H9 (cell line): ENCODE measurements around the gene DENND1A. TPM values are rescaled to one million over a fixed set of nuclear protein-coding genes. Genes with fewer than 3 reads are reported as not detected.

Experiments used
- DNase-seq: peaks from one replicate; pipeline ENCODE4 v3.0.0-alpha.2; 2017
- H2AFZ ChIP-seq: one replicate; pipeline ENCODE4 v1.6.1; 2013; ENCODE audit warnings: mild to moderate bottlenecking, low read length, control low read depth, moderate library complexity
- H2AK5ac ChIP-seq: 2 replicates; pipeline ENCODE4 v1.6.1; 2013; ENCODE audit warnings: low read length, control low read depth, mixed read lengths; ENCODE audit not compliant: insufficient read length
- H2BK120ac ChIP-seq: one replicate; pipeline ENCODE4 v1.6.1; 2013; ENCODE audit warnings: low read depth, mild to moderate bottlenecking, low read length, control low read depth, inconsistent platforms; ENCODE audit not compliant: poor library complexity, severe bottlenecking
- H2BK12ac ChIP-seq: 2 replicates; pipeline ENCODE4 v1.6.1; 2013; ENCODE audit warnings: low read length, control low read depth, mixed read lengths, low read depth; ENCODE audit not compliant: insufficient read length
- H2BK15ac ChIP-seq: 2 replicates; pipeline ENCODE4 v1.6.1; 2013; ENCODE audit warnings: low read depth, low read length, control low read depth
- H2BK20ac ChIP-seq: one replicate; pipeline ENCODE4 v1.6.1; 2013; ENCODE audit warnings: low read depth, mild to moderate bottlenecking, low read length, control low read depth, inconsistent platforms; ENCODE audit not compliant: poor library complexity, severe bottlenecking
- H2BK5ac ChIP-seq: 2 replicates; pipeline ENCODE4 v1.6.1; 2013; ENCODE audit warnings: low read length, control low read depth, mixed read lengths; ENCODE audit not compliant: insufficient read length
- H3K14ac ChIP-seq: 2 replicates; pipeline ENCODE4 v1.6.1; 2013; ENCODE audit warnings: low read length, control low read depth; ENCODE audit not compliant: insufficient read depth
- H3K18ac ChIP-seq: 2 replicates; pipeline ENCODE4 v1.6.1; 2013; ENCODE audit warnings: low read depth, mild to moderate bottlenecking, mixed read lengths, low read length, control low read depth; ENCODE audit not compliant: insufficient read length
- H3K23ac ChIP-seq: 2 replicates; pipeline ENCODE4 v1.6.1; 2013; ENCODE audit warnings: low read length, control low read depth, mixed read lengths, low read depth; ENCODE audit not compliant: insufficient read length
- H3K23me2 ChIP-seq: 2 replicates; pipeline ENCODE4 v1.6.1; 2013; ENCODE audit warnings: low read depth, mild to moderate bottlenecking, mixed read lengths, low read length, control low read depth; ENCODE audit not compliant: insufficient read length, poor library complexity, severe bottlenecking
- H3K27ac ChIP-seq: 2 replicates; pipeline ENCODE4 v1.5.1; 2013; ENCODE audit warnings: low read length, control low read depth, mixed read lengths, low read depth; ENCODE audit not compliant: insufficient read length
- H3K27me3 ChIP-seq: 2 replicates; pipeline ENCODE4 v1.6.1; 2013; ENCODE audit warnings: low read length, control low read depth, inconsistent platforms; ENCODE audit not compliant: insufficient read depth
- H3K4ac ChIP-seq: 2 replicates; pipeline ENCODE4 v1.6.1; 2013; ENCODE audit warnings: low read depth, mild to moderate bottlenecking, control low read depth, inconsistent platforms, low read length, moderate library complexity
- H3K4me1 ChIP-seq: 2 replicates; pipeline ENCODE4 v1.6.1; 2013; ENCODE audit warnings: low read length, control low read depth, inconsistent platforms; ENCODE audit not compliant: insufficient read depth
- H3K4me2 ChIP-seq: 2 replicates; pipeline ENCODE4 v1.6.1; 2013; ENCODE audit warnings: low read length, control low read depth, mixed read lengths; ENCODE audit not compliant: insufficient read length, insufficient read depth
- H3K56ac ChIP-seq: 2 replicates; pipeline ENCODE4 v1.6.1; 2013; ENCODE audit warnings: low read depth, mild to moderate bottlenecking, mixed read lengths, low read length, control low read depth; ENCODE audit not compliant: insufficient read length
- H3K79me1 ChIP-seq: 2 replicates; pipeline ENCODE4 v1.6.1; 2013; ENCODE audit warnings: low read depth, mild to moderate bottlenecking, moderate library complexity, low read length, control low read depth, inconsistent platforms; ENCODE audit not compliant: insufficient read depth, poor library complexity, severe bottlenecking
- H3K79me2 ChIP-seq: 2 replicates; pipeline ENCODE4 v1.6.1; 2013; ENCODE audit warnings: low read length, control low read depth, inconsistent platforms; ENCODE audit not compliant: insufficient read depth
- H3K9ac ChIP-seq: 2 replicates; pipeline ENCODE4 v1.6.1; 2013; ENCODE audit warnings: low read length, control low read depth, mixed read lengths; ENCODE audit not compliant: insufficient read length; ENCODE audit errors: extremely low read depth
- H3K9me3 ChIP-seq: one replicate; pipeline ENCODE4 v1.6.1; 2013; ENCODE audit warnings: low read depth, low read length, inconsistent platforms; ENCODE audit not compliant: control insufficient read depth
- H3T11ph ChIP-seq: one replicate; pipeline ENCODE4 v1.6.1; 2013; ENCODE audit warnings: mild to moderate bottlenecking, low read length, control low read depth, inconsistent platforms
- H4K20me1 ChIP-seq: one replicate; pipeline ENCODE4 v1.6.1; 2013; ENCODE audit not compliant: control insufficient read depth, insufficient read length, insufficient read depth
- H4K5ac ChIP-seq: 2 replicates; pipeline ENCODE4 v1.6.1; 2013; ENCODE audit warnings: low read depth, mild to moderate bottlenecking, mixed read lengths, low read length, control low read depth; ENCODE audit not compliant: insufficient read length
- H4K8ac ChIP-seq: replicated peaks from 2 replicates; pipeline ENCODE4 v1.6.1; 2013; ENCODE audit warnings: low read length, control low read depth, mixed read lengths, low read depth; ENCODE audit not compliant: insufficient read length
- H4K91ac ChIP-seq: 2 replicates; pipeline ENCODE4 v1.6.1; 2013; ENCODE audit warnings: low read depth, mild to moderate bottlenecking, moderate library complexity, mixed read lengths, low read length, control low read depth; ENCODE audit not compliant: insufficient read length
- H3K27ac Mint-ChIP-seq, 3 experiments: 2 replicates in 2 of 3; 3 replicates in 1 of 3; pipeline ENCODE4 v1.8.0; 2020 to 2021; ENCODE audit warnings: mixed read lengths in 3 of 3, mild to moderate bottlenecking in 1 of 3, moderate library complexity in 1 of 3
- H3K27me3 Mint-ChIP-seq: 2 replicates; pipeline ENCODE4 v1.8.0; 2021; ENCODE audit warnings: low read depth, mild to moderate bottlenecking, moderate library complexity, mixed read lengths
- H3K36me3 Mint-ChIP-seq, 3 experiments: 2 replicates in 2 of 3; 3 replicates in 1 of 3; pipeline ENCODE4 v1.8.0; 2020 to 2021; ENCODE audit warnings: low read depth in 3 of 3, mixed read lengths in 3 of 3; ENCODE audit not compliant: insufficient read depth in 1 of 3
- H3K4me1 Mint-ChIP-seq, 2 experiments: 2 replicates each; pipeline ENCODE4 v1.8.0; 2020; ENCODE audit warnings: mixed read lengths in 2 of 2
- H3K4me3 Mint-ChIP-seq, 2 experiments: 2 replicates in 1 of 2; 3 replicates in 1 of 2; pipeline ENCODE4 v1.8.0; 2020 to 2021; ENCODE audit warnings: mild to moderate bottlenecking in 2 of 2, mixed read lengths in 2 of 2, moderate library complexity in 1 of 2
- H3K9me3 Mint-ChIP-seq, 2 experiments: 2 replicates in 1 of 2; 3 replicates in 1 of 2; pipeline ENCODE4 v1.8.0; 2020; ENCODE audit warnings: mild to moderate bottlenecking in 2 of 2, mixed read lengths in 2 of 2, moderate library complexity in 1 of 2
- WGBS: extraction: QIAGEN DNeasy Blood & Tissue Kit; methylation state at CpG from one replicate; pipeline ENCODE4 v1.1.7; 2013; ENCODE audit warnings: missing lambda C conversion rate, low lambda C conversion rate, mixed read lengths; ENCODE audit not compliant: insufficient read length; ENCODE audit errors: extremely low coverage; 5-methylcytosine and 5-hydroxymethylcytosine counted together
- total RNA-seq: library from RNA; stranded (reverse); gene quantifications from 2 replicates; pipeline ENCODE4 v1.2.1, GENCODE V29; 2021
- TF ChIP-seq, protein P1 (sequence below): fragments of 200-600 bp; sonication (generic); conservative IDR thresholded peaks from 3 replicates; pipeline ENCODE4 v1.8.0; 2021; ENCODE audit warnings: antibody characterized with exemption, mild to moderate bottlenecking

Gene DENND1A
- total RNA-seq, 1 experiment from 2014 or later: 20.4 TPM

GRCh38 chr9:123348317-123348992, 581.5 kb downstream of the DENND1A start:
- no peaks in the 10 kb centered on the region for H3K4me1 ChIP-seq
- no peaks in the 10 kb centered on the region for H4K20me1 ChIP-seq
- no peak overlapping the region for H2BK120ac ChIP-seq
- no peaks in the 10 kb centered on the region for H3K27me3 ChIP-seq
- H3K23me2 ChIP-seq: no peaks in the 10 kb centered on the region
- Mint-ChIP-seq H3K4me3 (no peak overlapping the region), H3K27me3 (peaks cover 24% of the 10 kb centered on the region), H3K27ac (no peak overlapping the region), H3K9me3 (no peaks in the 10 kb centered on the region), H3K36me3 (no peaks in the 10 kb centered on the region), H3K4me1 (peaks cover 5 to 9% of the 10 kb centered on the region in 2 experiments)
- no peak overlapping the region for H3K14ac ChIP-seq
- no peak overlapping the region for H4K91ac ChIP-seq
- no peaks in the 10 kb centered on the region for H3K79me2 ChIP-seq
- no peak overlapping the region for H3K4me2 ChIP-seq
- WGBS: no CpG with 5 or more reads among the region's 9 CpGs
- no peak overlapping the region for H2BK15ac ChIP-seq
- no peak overlapping the region for H3K4ac ChIP-seq
- DNase-seq: no peak
- H2BK12ac ChIP-seq: no peak overlapping the region
- TF ChIP-seq, protein P1, sequence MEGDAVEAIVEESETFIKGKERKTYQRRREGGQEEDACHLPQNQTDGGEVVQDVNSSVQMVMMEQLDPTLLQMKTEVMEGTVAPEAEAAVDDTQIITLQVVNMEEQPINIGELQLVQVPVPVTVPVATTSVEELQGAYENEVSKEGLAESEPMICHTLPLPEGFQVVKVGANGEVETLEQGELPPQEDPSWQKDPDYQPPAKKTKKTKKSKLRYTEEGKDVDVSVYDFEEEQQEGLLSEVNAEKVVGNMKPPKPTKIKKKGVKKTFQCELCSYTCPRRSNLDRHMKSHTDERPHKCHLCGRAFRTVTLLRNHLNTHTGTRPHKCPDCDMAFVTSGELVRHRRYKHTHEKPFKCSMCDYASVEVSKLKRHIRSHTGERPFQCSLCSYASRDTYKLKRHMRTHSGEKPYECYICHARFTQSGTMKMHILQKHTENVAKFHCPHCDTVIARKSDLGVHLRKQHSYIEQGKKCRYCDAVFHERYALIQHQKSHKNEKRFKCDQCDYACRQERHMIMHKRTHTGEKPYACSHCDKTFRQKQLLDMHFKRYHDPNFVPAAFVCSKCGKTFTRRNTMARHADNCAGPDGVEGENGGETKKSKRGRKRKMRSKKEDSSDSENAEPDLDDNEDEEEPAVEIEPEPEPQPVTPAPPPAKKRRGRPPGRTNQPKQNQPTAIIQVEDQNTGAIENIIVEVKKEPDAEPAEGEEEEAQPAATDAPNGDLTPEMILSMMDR: no peak
- no peak overlapping the region for H4K8ac ChIP-seq
- H4K5ac ChIP-seq: no peak overlapping the region
- no peak overlapping the region for H2BK20ac ChIP-seq
- H2AFZ ChIP-seq: no peak overlapping the region
- no peaks in the 10 kb centered on the region for H3K9me3 ChIP-seq
- H3K79me1 ChIP-seq: no peaks in the 10 kb centered on the region
- H3K18ac ChIP-seq: no peak overlapping the region
- H2AK5ac ChIP-seq: no peak overlapping the region
- H2BK5ac ChIP-seq: no peak overlapping the region
- no peak overlapping the region for H3K27ac ChIP-seq
- no peak overlapping the region for H3K56ac ChIP-seq
- no peak overlapping the region for H3T11ph ChIP-seq
- no peak overlapping the region for H3K9ac ChIP-seq
- no peak overlapping the region for H3K23ac ChIP-seq
